Kidney (tissue), 14 donors: Measurements from ENCODE around the gene ZNF410. TPM values are rescaled to one million over a fixed set of nuclear protein-coding genes. Genes with fewer than 3 reads are reported as not detected.
"Not testable (repeated sequence)": the region's sequence is repeated elsewhere in the genome, so short reads cannot be mapped to it uniquely, and the experiment has no call there.

Experiments
- DNase-seq, 5 donors: peaks; one replicate each; pipeline ENCODE4 v3.0.0-alpha.2; 2013 to 2020
- FAIRE-seq: peaks from 2 replicates; lab custom pipeline; 2012; peaks lifted over from hg19 to GRCh38; lab: Jason Lieb, UNC
- H3K27ac ChIP-seq, 2 donors: one replicate each; pipeline ENCODE4 v1.7.0; 2013; ENCODE audit warnings: low read depth in 2 of 2, low read length in 2 of 2, inconsistent platforms in 1 of 2
- H3K27me3 ChIP-seq: one replicate; pipeline ENCODE4 v1.7.1; 2013; ENCODE audit warnings: low read length, inconsistent platforms; ENCODE audit not compliant: control insufficient read depth, insufficient read depth
- H3K36me3 ChIP-seq, 3 donors: one replicate each; pipeline versions ENCODE4 v1.7.0 to v1.7.1; 2013; ENCODE audit warnings: low read length in 3 of 3, control low read depth in 1 of 3, inconsistent platforms in 1 of 3; ENCODE audit not compliant: insufficient read depth in 3 of 3, control insufficient read depth in 2 of 3
- H3K4me1 ChIP-seq, 3 donors: one replicate each; pipeline versions ENCODE4 v1.7.0 to v1.7.1; 2013; ENCODE audit warnings: low read length in 3 of 3, inconsistent platforms in 1 of 3, low read depth in 1 of 3; ENCODE audit not compliant: control insufficient read depth in 2 of 3, insufficient read depth in 2 of 3
- H3K4me3 ChIP-seq, 3 donors: one replicate each; pipeline versions ENCODE4 v1.7.0 to v1.8.1; 2013; ENCODE audit warnings: low read length in 3 of 3, control low read depth in 1 of 3, inconsistent platforms in 1 of 3
- H3K9ac ChIP-seq, 3 donors: one replicate each; pipeline versions ENCODE4 v1.7.0 to v1.7.1; 2013; ENCODE audit warnings: low read length in 3 of 3, control low read depth in 1 of 3, inconsistent platforms in 1 of 3
- H3K9me3 ChIP-seq, 3 donors: one replicate each; pipeline versions ENCODE4 v1.7.0 to v1.7.1; 2013; ENCODE audit warnings: low read length in 3 of 3, control low read depth in 1 of 3, inconsistent platforms in 1 of 3; ENCODE audit not compliant: control insufficient read depth in 2 of 3, insufficient read depth in 1 of 3
- CTCF ChIP-seq: IDR thresholded peaks from 3 replicates; pipeline ENCODE4 v1.5.1; 2012; ENCODE audit warnings: mild to moderate bottlenecking, moderate library complexity, borderline replicate concordance; ENCODE audit not compliant: insufficient read depth; ENCODE audit errors: extremely low read depth
- intact Hi-C: fragments of 100-400 bp; cut with DNase I; formaldehyde crosslinking; loops from one replicate; pipeline ENCODE4 v1.11.1; 2022
- polyA plus RNA-seq: library from polyadenylated mRNA; stranded (reverse); fragments of 350-450 nt; fragmentation: Illumina TruSeq; extraction: RNeasy Lipid Tissue Mini Kit (QIAGEN cat#74804); gene quantifications from one replicate; pipeline ENCODE4 v1.2.3, GENCODE V29; 2014; ENCODE audit warnings: low read depth, low replicate concordance; ENCODE audit not compliant: insufficient read depth
- total RNA-seq: library from RNA; stranded (reverse); fragmentation: NEBNext Ultra II Directional; extraction: Animal tissue kit (Norgen Biotek cat#: 25700); gene quantifications from one replicate; pipeline ENCODE4 v1.2.1, GENCODE V29; 2021
- donor health status: control.
- donor health status: control.
- donor health status: control.
- donor health status: control.
- donor health status: control.
- donor health status: DM: yes; HTN: yes; CAD: no.
- donor health status: Normal renal cell carcinoma (clear cell type).

Gene ZNF410
- total and polyA plus RNA-seq, 2 donors from 2014 or later = 35.8 to 43.2 TPM

GRCh38 chr14:73889376-73889775, 2.7 kb downstream of the ZNF410 start:
- no peak overlapping the region for H3K27ac ChIP-seq
- intact Hi-C loops = no loop called here
- no peaks in the 10 kb centered on the region for H3K9me3 ChIP-seq
- no peaks in the 10 kb centered on the region for H3K4me1 ChIP-seq
- no peak overlapping the region for H3K9ac ChIP-seq
- H3K27me3 ChIP-seq = no peaks in the 10 kb centered on the region
- peaks cover 5 to 12% (median 6%) of the 10 kb centered on the region in 3 donors for H3K36me3 ChIP-seq
- FAIRE-seq = no peak
- DNase-seq = no peak
- TF ChIP-seq CTCF = no peak
- no peak overlapping the region for H3K4me3 ChIP-seq

GRCh38 chr14:73894180-73894687, 7.6 kb downstream of the ZNF410 start:
- FAIRE-seq, DNase-seq, H3K27ac ChIP-seq, H3K4me1 ChIP-seq, H3K9me3 ChIP-seq, intact Hi-C loops, H3K4me3 ChIP-seq, H3K9ac ChIP-seq, H3K27me3 ChIP-seq: not testable (repeated sequence)
- peaks cover 12 to 32% (median 27%) of the 10 kb centered on the region in 3 donors for H3K36me3 ChIP-seq

- H3K4me3 ChIP-seq = no peak overlapping the region
- intact Hi-C loops = no loop called here
- no peak overlapping the region for H3K9ac ChIP-seq
- DNase-seq = no peak
- H3K9me3 ChIP-seq = no peaks in the 10 kb centered on the region
- no peak overlapping the region for H3K27ac ChIP-seq
- TF ChIP-seq CTCF = no peak
- no peaks in the 10 kb centered on the region for H3K4me1 ChIP-seq
- no peak for FAIRE-seq
- H3K36me3 ChIP-seq = peaks cover 14 to 38% (median 29%) of the 10 kb centered on the region in 3 donors
- no peaks in the 10 kb centered on the region for H3K27me3 ChIP-seq
Observed at GRCh38 chr14:73895939-73896338, 9.3 kb downstream of the ZNF410 start.

GRCh38 chr14:73896521-73896920, 9.9 kb downstream of the ZNF410 start:
- Histone ChIP-seq H3K9ac (no peak overlapping the region), H3K9me3 (no peaks in the 10 kb centered on the region), H3K4me3 (no peak overlapping the region), H3K27me3 (no peaks in the 10 kb centered on the region), H3K27ac (no peak overlapping the region), H3K4me1 (no peaks in the 10 kb centered on the region), H3K36me3 (peaks cover 14 to 38% (median 29%) of the 10 kb centered on the region in 3 donors)
- DNase-seq (no peak), FAIRE-seq (no peak)
- intact Hi-C loops = no loop called here
- no peak for TF ChIP-seq CTCF
